GM21717 (cell line): ENCODE results near the gene MTX1.

Experiments
- ATAC-seq: cut with Tn5 transposase; IDR thresholded peaks from one replicate; pipeline ENCODE4 v1.9.1; 2021; ENCODE audit warnings: mild to moderate bottlenecking, moderate library complexity; ENCODE audit not compliant: unreplicated experiment

Gene MTX1

DNA sequence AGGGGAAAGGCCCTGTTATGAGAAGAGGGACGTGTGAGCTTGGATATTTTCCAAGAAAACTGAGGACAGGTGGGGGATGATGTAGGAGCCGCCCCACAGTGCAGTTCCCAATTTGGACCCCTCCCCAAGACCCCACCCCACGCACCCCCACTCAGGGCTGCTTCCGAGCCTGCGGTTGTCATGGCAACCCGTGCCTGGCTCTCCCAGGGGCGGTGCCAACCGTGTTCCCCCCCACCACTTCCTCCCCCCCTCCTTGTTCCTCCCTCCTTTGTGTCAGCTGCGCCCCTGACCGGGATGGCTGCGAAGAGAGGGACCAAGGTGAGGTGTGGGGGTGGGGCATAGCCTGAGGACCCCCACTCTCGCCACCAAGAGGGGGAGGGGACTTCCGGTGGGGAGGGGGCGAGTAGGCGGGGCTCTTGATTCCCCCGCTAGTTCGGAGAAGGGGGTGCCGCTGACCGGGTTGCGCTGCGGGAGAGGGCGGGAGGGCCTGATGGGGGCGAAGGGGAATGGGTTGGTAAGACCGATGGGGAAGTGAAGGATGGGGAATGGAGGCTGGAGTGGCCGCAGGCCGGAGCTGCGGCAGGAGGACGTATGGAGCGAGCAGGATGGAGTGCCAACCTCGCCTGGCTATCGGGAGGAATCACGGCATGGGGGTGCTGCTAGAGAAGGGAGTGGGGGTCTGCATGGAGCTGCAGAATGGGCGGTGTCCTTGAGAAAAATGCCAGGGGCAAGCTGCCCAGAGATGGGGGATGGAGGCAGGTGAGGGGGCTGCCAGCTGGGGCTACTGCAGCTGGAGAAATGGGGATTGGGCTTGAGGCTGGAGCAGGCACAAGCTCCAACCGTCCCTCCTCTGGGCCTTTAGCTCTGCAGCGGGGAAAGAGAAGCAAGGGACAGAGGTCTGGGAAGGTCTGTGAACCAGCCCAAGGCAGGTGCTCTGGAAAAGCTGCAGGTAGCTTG lies 33.9 kb upstream of the MTX1 start:
- no peak for ATAC-seq

DNA sequence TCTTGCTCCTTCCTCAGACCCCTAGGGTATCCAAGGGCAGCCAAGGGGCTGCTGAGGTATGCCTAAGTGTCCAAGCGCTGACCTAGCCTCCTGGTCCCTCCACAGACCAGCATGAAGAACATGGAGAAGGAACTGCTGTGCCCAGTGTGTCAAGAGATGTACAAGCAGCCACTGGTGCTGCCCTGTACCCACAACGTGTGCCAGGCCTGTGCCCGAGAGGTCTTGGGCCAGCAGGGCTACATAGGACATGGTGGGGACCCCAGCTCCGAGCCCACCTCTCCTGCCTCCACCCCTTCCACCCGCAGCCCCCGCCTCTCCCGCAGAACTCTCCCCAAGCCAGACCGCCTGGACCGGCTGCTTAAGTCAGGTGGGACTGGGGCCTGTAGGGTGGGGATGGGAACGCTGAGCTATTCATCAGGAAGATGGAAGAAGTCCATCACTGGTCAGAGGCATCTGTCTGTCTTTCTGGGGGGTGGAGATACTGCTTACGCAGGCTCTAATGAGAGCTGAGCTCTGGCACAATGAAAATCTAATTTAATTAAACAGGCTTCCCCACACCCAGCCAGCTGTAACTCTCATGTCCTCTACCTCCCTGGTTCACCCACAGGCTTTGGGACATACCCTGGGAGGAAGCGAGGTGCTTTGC lies 33.1 kb upstream of the MTX1 start:
- ATAC-seq, result no peak

DNA sequence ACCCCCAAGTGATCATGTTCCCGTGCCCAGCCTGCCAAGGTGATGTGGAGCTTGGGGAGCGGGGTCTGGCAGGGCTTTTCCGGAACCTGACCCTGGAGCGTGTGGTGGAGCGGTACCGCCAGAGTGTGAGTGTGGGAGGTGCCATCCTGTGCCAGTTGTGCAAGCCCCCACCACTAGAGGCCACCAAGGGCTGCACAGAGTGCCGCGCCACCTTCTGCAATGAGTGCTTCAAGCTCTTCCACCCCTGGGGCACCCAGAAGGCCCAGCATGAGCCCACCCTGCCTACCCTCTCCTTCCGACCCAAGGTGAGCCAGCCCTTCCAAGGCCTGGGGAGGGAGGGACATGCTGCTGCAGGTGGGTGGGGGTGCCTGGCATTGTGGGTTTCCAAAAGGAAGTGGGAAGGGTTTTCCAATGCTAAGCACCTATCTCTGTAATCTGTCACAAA lies 32.5 kb upstream of the MTX1 start:
- ATAC-seq, result no peak

DNA sequence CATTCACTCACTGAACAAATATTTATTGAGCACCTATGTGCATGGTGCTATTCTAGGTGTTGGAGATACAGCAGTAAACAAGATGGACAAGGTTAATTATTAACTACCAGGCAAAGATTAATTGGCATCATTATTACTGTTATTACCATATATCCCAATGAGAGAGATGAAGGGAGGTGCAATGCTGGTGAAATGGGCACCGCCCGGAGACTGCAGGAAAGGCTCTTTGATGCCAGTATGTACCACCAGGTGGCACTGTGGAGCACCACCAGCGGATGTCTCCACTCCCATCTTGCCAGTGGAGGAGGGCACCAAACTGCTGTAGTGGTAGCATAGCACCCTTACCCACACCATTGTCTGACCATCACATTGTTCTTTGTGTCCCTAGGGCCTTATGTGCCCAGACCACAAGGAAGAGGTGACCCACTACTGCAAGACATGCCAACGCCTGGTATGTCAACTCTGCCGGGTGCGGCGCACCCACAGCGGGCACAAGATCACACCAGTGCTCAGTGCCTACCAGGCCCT lies 31.9 kb upstream of the MTX1 start:
- ATAC-seq, result no peak

DNA sequence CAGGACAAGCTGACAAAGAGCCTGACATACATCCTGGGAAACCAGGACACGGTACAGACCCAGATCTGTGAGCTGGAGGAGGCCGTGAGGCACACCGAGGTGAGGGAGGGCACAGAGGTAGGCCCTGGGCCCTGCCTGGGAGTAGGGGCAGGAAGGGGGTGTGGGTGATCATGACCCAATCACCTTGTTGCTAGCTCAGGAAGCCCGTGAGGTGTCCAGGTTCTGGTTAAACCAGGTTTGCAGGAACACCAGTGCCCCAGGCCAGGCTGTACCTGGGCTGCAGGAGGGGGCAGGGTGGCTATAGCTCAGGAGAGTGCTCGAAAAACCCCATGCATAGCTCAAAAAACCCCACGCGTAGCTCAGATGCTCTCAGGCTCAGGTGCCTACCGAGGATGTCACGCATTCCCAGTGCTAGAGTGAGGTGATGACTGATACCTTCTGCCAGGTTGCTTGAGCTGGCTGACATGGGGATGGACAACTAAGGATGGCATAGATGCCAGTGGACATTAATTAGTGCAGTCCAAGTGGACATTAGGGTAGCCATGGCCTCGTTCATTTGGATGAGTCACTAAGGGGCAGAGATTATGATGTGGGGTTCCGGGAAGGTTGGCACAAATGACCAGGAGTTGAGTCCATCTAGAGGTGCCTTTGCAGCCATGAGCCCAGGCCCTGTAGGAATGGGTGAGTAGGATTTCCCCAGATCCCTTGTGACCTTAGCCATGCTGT lies 31.1 kb upstream of the MTX1 start:
- no peak for ATAC-seq

DNA sequence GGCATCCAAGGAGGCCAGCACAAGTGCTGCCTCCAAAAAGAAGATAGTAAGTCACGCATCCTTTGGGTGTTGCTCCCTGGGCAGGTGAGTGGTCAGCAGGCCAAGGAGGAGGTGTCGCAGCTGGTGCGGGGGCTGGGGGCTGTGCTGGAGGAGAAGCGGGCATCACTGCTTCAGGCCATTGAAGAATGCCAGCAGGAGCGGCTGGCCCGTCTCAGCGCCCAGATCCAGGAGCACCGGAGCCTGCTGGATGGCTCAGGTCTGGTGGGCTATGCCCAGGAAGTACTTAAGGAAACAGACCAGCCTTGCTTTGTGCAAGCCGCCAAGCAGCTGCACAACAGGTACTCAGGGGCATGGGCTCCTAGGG lies 30.6 kb upstream of the MTX1 start:
- ATAC-seq, result no peak

DNA sequence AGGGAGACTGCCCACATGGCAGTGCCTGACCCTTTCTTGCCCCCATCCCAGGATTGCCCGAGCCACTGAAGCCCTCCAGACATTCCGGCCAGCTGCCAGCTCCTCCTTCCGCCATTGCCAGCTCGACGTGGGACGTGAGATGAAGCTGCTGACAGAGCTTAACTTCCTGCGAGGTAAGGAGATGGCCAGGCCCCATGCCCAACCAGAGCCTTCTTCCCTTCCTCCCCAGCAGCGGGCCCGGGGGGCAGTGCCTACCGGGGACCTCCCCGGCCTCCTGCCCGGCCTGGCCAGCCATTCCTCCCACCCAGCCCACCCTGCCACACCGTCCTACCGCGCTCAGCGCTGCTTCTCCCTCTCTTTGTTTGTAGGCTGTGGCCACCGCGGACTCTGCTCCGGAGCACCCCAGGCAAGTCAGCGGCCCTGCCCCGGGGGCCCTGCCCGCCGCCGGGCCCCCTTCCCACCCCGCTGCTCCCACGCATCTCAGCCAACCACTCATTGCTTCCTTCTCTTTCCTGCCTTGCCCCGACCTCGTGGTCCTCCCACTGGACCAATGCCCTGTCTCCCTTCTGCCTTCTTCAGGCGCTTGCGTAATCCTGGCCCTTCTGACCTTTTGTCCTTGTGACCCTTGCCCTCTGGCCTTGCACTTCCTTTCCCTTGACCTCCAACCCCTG lies 29.9 kb upstream of the MTX1 start:
- ATAC-seq, result no peak

DNA sequence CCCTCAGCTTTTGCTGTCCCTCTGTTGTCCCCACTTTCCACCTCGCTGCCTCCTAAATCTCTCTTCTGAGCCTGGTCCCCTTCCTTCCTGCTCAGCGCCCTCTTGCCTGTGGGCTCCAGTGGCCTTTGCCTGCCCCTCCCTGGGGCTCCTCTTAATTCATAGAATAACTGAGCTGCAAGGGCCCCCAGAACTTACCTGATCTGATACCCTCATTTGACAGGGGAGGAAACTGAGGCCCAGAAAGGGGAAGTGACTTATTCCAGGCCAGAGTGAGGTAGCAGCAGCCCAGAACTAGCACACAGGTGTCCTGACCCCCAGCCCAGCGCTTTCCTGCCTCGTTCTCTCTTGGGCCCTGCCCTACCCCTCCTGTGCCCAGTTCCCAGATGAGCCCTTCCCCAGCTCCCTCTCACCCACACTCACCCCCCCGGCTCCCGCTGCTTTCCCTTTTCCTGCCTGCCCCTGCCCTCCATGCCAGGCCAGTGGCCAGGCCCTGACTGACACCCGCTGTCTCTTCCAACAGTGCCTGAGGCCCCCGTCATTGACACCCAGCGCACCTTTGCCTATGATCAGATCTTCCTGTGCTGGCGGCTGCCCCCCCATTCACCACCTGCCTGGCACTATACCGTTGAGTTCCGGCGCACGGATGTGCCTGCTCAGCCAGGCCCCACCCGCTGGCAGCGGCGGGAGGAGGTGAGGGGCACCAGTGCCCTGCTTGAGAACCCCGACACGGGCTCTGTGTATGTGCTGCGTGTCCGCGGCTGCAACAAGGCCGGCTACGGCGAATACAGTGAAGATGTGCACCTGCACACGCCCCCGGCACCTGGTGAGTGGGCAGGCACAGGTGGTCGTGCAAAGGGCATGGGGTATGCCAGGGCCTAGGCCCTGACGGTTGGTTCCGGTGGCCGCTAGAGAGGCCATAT lies 29.1 kb upstream of the MTX1 start:
- no peak for ATAC-seq

DNA sequence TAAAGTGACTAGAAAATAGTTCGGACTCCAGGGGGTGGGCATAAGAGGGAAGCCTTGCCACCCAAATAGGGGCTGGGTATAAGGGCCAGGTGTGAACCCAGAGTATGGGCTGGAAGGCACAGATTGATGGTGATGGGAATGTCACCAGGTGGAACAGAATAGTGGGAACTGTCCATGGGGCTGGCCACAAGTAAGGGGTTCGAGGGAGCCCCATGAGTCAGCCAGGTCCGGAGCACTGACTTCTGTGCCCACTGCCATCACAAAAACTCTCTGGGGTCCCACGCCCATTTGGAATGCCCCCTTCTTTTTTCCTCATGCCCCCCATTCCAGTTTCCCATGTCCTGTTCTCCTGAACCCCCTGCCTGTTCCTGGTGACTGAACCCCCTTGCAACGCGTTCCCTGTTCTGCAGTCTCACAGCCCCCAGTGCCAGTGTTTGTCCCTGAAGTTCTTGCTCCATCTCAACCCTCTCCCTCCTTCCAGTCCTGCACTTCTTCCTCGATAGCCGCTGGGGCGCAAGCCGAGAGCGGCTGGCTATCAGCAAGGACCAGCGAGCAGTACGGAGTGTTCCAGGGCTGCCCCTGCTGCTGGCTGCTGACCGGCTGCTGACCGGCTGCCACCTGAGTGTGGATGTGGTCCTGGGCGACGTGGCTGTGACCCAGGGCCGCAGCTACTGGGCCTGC lies 27.0 kb upstream of the MTX1 start:
- no peak for ATAC-seq

DNA sequence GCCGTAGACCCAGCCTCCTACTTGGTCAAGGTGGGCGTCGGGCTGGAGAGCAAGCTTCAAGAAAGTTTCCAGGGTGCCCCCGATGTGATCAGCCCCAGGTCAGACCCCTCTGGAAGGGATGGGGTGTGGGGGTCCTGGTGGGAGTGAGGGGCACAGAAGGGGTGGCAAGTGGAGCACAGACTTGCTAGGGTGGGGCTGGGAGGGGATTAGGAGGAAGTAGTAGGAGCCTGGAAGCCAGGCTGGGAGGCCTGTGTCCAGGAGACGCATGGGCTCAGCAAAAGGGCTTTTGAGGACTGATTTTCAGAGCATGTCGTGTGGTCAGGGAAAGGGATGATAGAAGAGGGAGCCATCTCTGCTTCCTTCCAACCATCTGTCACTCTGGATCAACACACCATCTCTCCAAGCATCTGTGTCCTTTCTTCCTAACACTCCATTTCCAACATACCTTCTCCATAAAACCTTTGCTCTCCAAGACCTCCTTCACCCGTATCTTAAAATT lies 26.4 kb upstream of the MTX1 start:
- ATAC-seq, result no peak

DNA sequence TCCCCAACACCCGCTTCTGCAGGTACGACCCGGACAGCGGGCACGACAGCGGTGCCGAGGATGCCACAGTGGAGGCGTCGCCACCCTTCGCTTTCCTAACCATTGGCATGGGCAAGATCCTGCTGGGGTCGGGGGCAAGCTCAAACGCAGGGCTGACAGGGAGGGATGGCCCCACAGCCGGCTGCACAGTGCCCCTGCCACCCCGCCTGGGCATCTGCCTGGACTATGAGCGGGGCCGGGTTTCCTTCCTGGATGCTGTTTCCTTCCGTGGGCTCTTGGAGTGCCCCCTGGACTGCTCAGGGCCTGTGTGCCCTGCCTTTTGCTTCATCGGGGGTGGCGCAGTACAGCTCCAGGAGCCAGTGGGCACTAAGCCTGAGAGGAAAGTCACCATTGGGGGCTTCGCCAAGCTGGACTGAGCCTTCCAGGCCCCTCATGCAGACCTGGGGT lies 24.7 kb upstream of the MTX1 start:
- no peak for ATAC-seq

DNA sequence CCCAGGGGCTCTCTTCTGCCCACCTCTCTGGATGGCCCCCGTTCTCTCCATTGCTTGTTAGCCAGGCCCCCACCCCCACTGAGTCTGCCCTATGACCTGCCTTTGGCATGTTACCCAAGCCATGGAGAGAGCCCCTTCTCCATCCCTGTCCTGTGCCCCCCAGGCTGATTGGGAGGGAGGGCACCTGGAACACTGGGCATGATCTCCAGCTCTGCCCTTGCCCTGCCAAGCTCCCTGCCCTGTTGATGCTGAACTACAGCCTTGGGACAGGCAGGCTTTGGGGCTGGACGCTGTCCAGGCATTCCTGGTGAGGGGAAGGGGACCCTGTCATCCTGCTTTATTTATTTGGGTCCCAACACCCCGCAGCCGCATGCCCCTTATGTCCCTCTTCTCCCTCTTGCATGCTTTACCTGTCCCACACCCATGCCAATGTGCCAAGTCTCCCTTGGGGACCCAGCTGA lies 24.1 kb upstream of the MTX1 start:
- ATAC-seq, result no peak

DNA sequence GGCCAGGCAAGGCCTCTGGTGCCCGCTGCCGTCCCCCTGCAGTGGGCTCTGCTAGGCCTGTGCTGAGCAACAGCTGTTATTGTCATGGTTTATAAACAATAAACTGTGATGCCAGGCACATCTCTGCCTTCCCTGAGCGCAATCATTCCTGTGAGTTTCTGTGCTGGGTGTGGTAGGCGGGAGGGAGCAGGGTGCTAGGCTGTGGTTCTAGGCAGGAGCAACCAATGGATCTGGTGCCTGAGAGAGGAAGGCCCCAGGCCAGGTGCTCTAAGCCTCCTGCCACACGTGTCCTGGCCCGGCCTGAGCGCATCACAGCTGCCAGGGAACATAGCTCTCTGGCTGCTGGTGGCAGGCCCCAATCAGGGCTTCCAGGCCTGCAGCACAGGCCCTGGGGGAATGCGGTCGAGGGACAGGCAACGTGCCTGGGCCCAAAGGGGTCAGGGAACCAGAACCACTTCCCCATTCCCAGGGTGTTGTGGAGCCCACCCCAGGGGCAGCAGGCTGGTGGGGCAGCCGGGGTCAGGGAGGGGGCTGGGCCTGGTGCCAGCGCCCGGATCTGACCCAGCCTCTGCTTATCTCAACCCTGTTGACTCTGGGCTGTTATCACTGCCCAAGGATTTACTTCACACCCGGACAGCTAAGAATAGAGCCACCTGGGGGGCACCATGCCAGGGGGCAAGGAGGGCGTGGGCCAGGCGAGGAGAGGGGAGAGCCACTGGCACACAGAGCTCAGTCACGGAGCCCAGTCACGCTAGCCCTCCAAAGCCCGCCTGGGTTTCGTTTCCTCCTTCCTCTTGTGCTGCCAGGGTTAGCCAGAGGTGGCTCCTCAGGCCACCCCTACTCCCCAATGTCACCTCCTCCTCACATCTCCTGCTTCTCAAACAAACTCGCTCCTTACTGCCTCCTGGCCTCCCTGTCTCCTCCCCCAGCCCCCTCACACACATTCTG lies 23.4 kb upstream of the MTX1 start:
- peak; percentile 68 for ATAC-seq

DNA sequence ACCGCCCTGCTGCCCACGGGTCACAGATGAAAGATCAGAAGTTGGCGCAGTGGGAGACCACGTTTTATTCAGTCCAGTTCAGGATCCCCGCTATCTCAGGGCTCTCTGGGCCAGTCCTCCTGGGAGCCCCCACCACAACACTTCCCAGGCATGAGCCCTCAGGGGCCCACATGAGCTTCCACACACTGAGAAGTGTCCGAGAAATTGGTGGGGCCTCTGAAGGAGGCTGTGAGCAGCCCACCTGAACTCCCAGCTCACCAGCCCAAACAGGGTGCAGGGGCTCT lies 22.8 kb upstream of the MTX1 start:
- no peak for ATAC-seq

DNA sequence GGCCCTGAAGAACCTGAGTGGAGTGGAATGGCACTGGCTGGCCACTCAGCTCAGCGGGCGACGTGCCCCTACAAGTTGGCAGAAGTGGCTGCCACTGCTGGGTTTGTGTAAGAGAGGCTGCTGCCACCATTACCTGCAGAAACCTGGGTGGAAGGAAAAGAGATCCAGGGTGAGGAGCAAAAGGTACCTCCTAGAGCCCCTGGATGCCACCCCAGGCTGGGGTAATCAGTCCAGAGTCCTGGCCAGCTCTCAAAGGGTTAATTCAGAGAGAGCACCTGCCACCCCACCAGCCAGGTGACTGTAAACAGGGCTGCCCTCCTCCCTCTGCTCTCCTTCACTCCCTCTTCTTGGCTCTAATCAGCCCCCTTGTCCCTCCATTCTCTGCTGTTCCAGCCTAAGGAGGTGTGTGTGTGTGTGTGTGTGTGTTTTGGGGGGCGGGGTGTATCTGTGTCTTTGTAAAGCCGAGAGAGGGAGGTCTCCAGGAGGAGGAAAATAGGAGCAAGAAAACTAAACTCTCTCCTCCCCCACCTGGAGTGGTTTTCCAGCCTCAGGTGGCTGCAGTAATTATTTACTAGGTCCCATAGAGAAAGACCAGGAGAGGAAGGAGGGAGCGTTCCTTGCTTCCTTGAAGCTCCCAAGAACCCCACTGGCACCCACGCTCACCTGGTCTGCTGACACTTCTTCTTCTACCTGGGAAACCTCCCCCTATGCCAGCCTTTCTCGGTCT lies 22.3 kb upstream of the MTX1 start:
- ATAC-seq, result no peak

DNA sequence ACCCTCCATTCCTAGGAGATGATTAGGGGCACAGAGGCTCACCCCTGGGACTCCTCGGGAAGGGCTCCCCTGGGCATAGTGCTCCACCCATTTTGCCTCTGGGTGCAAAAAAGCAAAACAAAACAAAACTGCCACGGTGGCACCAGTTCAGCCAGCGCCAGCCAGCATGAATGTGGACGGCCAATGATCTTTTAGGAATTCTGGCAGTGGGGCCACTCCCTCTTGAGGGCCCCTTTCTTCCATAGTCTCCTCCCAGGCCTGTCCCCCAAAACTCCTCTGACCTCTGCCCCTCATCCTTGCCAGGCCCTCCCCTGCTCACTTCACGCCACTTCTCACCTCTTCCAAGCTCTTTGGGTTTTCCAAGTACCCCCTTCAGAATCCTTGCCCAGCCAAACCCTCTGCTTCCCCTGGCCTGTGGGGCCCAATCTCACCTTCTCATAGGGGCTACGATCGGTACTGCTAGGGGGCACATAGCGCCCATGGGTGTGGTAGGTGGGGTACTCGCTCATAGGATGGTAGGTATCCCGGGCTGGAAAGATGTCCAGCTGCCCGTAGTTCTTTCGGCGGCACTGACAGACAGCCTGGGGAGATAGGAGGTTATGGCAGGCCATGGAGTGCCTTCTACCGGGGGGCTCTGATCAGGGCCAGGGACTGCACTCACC lies 21.6 kb upstream of the MTX1 start:
- ATAC-seq, result no peak

DNA sequence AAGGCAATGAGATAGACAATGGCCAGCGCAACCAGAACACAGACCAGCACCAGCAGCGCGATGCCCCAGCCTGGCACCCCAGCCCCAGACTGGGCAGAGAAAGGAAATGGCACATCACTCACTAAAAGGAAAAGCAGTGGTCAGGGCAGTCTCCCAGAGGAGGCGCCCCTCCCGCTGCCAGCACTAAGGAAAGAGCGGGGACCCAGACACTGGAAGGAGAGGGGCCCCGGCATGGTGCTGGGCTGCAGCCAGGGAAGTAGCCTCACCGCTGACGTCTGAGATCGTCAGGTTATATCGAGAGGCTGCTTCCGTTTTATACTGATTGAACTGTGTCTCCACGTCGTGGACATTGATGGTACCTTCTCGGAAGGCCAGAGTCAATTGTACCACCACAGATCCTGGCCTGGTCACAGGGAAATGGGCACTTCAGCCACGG lies 21.0 kb upstream of the MTX1 start:
- no peak for ATAC-seq
